Neural cell (in vitro differentiated cells): ENCODE results near the gene NUDCD2. TPM values are rescaled to one million over a fixed set of nuclear protein-coding genes. Genes with fewer than 3 reads are reported as not detected.
"Not testable (repeated sequence)": the region's sequence is repeated elsewhere in the genome, so short reads cannot be mapped to it uniquely, and the experiment has no call there.

ENCODE experiments used
- H2AFZ ChIP-seq: fragments of 200-600, 300-800 bp; sonication (generic), shearing (Covaris generic); 2 replicates; pipeline ENCODE4 v1.6.0; 2014; ENCODE audit warnings: low read depth, mild to moderate bottlenecking, antibody characterized with exemption, low read length, moderate library complexity
- H3F3A ChIP-seq: fragments of 200-600 bp; shearing (Covaris generic); 2 replicates; pipeline ENCODE4 v1.6.1; 2016; ENCODE audit warnings: mild to moderate bottlenecking, moderate library complexity, mixed read lengths, antibody characterized with exemption, low read length; ENCODE audit not compliant: insufficient read depth, poor library complexity, severe bottlenecking
- H3K27ac ChIP-seq: fragments of 200-600, 300-800 bp; sonication (generic), shearing (Covaris generic); 2 replicates; pipeline ENCODE4 v1.5.1; 2014; ENCODE audit warnings: mild to moderate bottlenecking, low read length, moderate library complexity
- H3K27me3 ChIP-seq: fragments of 300-800, 200-600 bp; sonication (generic), shearing (Covaris generic); 2 replicates; pipeline ENCODE4 v1.6.0; 2014; ENCODE audit warnings: mild to moderate bottlenecking, low read depth, low read length, moderate library complexity; ENCODE audit not compliant: insufficient read depth
- H3K36me3 ChIP-seq: fragments of 300-800, 200-600 bp; sonication (generic), shearing (Covaris generic); 2 replicates; pipeline ENCODE4 v1.5.1; 2014; ENCODE audit warnings: mild to moderate bottlenecking, antibody characterized with exemption, low read length, moderate library complexity; ENCODE audit not compliant: insufficient read depth
- H3K4me2 ChIP-seq: fragments of 300-800, 200-600 bp; sonication (generic), shearing (Covaris generic); 2 replicates; pipeline ENCODE4 v1.6.0; 2014; ENCODE audit warnings: mild to moderate bottlenecking, low read length
- H3K4me3 ChIP-seq: fragments of 300-800, 200-600 bp; sonication (generic), shearing (Covaris generic); 2 replicates; pipeline ENCODE4 v1.5.1; 2014; ENCODE audit warnings: mild to moderate bottlenecking, low read length, moderate library complexity
- H3K79me2 ChIP-seq: fragments of 200-600 bp; shearing (Covaris generic); replicated peaks from 2 replicates; pipeline ENCODE4 v1.6.0; 2014; ENCODE audit warnings: mild to moderate bottlenecking, low read length, moderate library complexity; ENCODE audit not compliant: insufficient read depth
- H3K9ac ChIP-seq: fragments of 300-800, 200-600 bp; sonication (generic), shearing (Covaris generic); 2 replicates; pipeline ENCODE4 v1.6.1; 2016; ENCODE audit warnings: mild to moderate bottlenecking, low read length, mixed read lengths
- H3K9me2 ChIP-seq: fragments of 200-600 bp; shearing (Covaris generic); 2 replicates; pipeline ENCODE4 v1.6.1; 2016; ENCODE audit warnings: mild to moderate bottlenecking, low read length, mixed read lengths; ENCODE audit not compliant: insufficient read depth
- H3K9me3 ChIP-seq: fragments of 200-600, 300-800 bp; sonication (generic), shearing (Covaris generic); 2 replicates; pipeline ENCODE4 v1.6.1; 2016; ENCODE audit warnings: mild to moderate bottlenecking, mixed run types, low read length, moderate library complexity, mixed read lengths
- H4K20me1 ChIP-seq: fragments of 200-600 bp; shearing (Covaris generic); 2 replicates; pipeline ENCODE4 v1.6.1; 2016; ENCODE audit warnings: mild to moderate bottlenecking, mixed run types; ENCODE audit not compliant: insufficient read depth
- EP300 ChIP-seq: fragments of 450-650 bp; conservative IDR thresholded peaks from 2 replicates; pipeline ENCODE4 v1.6.1; 2014; ENCODE audit warnings: antibody characterized with exemption, mild to moderate bottlenecking, moderate library complexity; ENCODE audit not compliant: poor library complexity, severe bottlenecking
- EZH2 ChIP-seq: fragments of 200-600, 300-800 bp; shearing (Covaris generic), sonication (generic); IDR thresholded peaks from 2 replicates; pipeline ENCODE4 v1.6.1; 2014; ENCODE audit warnings: antibody characterized with exemption, low read length, borderline replicate concordance, mild to moderate bottlenecking; ENCODE audit not compliant: insufficient read depth, poor library complexity, severe bottlenecking
- MXI1 ChIP-seq: fragments of 450-650 bp; conservative IDR thresholded peaks from 2 replicates; pipeline ENCODE4 v1.6.1; 2014; ENCODE audit warnings: antibody characterized with exemption, mild to moderate bottlenecking; ENCODE audit not compliant: poor library complexity, severe bottlenecking
- POLR2AphosphoS5 ChIP-seq: IDR thresholded peaks from 2 replicates; pipeline ENCODE4 v1.6.1; 2012
- RAD21 ChIP-seq: fragments of 450-650 bp; conservative IDR thresholded peaks from 2 replicates; pipeline ENCODE4 v1.6.1; 2014; ENCODE audit warnings: antibody characterized with exemption, mild to moderate bottlenecking, moderate library complexity
- REST ChIP-seq: IDR thresholded peaks from 2 replicates; pipeline ENCODE4 v1.6.1; 2012; ENCODE audit warnings: borderline replicate concordance
- SMC3 ChIP-seq: fragments of 450-650 bp; conservative IDR thresholded peaks from 2 replicates; pipeline ENCODE4 v1.6.1; 2014; ENCODE audit warnings: antibody characterized with exemption, mild to moderate bottlenecking, moderate library complexity; ENCODE audit not compliant: poor library complexity
- TAF1 ChIP-seq: IDR thresholded peaks from 2 replicates; pipeline ENCODE4 v1.6.1; 2012; ENCODE audit warnings: low read depth
- polyA plus RNA-seq: library from polyadenylated mRNA; depleted of rRNA; stranded (reverse); fragments of >200 nt; gene quantifications from 2 replicates; pipeline ENCODE4 v1.2.3, GENCODE V29; 2014
- small RNA-seq, 3 experiments: library from RNA; depleted of rRNA; stranded (forward); fragments of <200 nt; gene quantifications; one replicate each; pipeline ENCODE3, GENCODE V24; 2012
- TF ChIP-seq, protein P1 (sequence below): fragments of 450-650 bp; IDR thresholded peaks from 2 replicates; pipeline ENCODE4 v1.5.1; 2014; ENCODE audit warnings: antibody characterized with exemption, mild to moderate bottlenecking, moderate library complexity; ENCODE audit not compliant: poor library complexity, severe bottlenecking

The NUDCD2 gene
- polyA plus RNA-seq, 1 donor from 2014 or later, result 17.7 TPM

GRCh38 chr5:163397354-163397753, 62.5 kb downstream of the NUDCD2 start:
- TF ChIP-seq RAD21 (no peak), EP300 (no peak), EZH2 (no peak), SMC3 (no peak), POLR2AphosphoS5 (no peak), TAF1 (no peak), MXI1 (no peak), REST (no peak)
- TF ChIP-seq, protein P1, sequence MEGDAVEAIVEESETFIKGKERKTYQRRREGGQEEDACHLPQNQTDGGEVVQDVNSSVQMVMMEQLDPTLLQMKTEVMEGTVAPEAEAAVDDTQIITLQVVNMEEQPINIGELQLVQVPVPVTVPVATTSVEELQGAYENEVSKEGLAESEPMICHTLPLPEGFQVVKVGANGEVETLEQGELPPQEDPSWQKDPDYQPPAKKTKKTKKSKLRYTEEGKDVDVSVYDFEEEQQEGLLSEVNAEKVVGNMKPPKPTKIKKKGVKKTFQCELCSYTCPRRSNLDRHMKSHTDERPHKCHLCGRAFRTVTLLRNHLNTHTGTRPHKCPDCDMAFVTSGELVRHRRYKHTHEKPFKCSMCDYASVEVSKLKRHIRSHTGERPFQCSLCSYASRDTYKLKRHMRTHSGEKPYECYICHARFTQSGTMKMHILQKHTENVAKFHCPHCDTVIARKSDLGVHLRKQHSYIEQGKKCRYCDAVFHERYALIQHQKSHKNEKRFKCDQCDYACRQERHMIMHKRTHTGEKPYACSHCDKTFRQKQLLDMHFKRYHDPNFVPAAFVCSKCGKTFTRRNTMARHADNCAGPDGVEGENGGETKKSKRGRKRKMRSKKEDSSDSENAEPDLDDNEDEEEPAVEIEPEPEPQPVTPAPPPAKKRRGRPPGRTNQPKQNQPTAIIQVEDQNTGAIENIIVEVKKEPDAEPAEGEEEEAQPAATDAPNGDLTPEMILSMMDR, result no peak
- Histone ChIP-seq H3K9me3 (no peaks in the 10 kb centered on the region), H3K79me2 (no peaks in the 10 kb centered on the region), H3K36me3 (no peaks in the 10 kb centered on the region), H3K27me3 (no peaks in the 10 kb centered on the region), H3K4me3 (no peak overlapping the region), H3K4me2 (no peak overlapping the region), H2AFZ (no peak overlapping the region), H4K20me1 (no peaks in the 10 kb centered on the region), H3K9me2 (no peaks in the 10 kb centered on the region), H3K27ac (no peak overlapping the region), H3F3A (no peaks in the 10 kb centered on the region), H3K9ac (no peak overlapping the region)

DNA sequence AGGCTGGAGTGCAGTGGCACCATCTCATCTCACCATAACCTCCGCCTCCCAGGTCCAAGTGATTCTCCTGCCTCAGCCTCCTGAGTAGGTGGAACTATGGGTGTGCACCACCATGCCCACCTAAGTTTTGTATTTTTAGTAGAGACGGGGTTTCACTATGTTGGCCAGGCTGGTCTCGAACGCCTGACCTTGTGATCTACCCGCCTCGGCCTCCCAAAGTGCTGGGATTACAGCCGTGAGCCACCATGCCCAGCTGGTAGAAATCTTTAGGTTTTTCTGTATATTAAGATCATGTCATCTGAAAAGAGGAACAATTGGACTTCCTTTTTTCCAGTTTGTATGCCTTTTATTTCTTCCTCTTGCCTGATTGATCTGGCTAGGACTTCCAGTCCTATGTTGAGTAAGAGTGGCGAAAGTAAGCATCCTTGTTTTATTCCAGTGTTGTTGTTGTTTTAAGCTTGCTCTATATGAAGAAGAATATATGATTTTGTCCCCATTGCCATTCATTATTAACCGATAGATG, 63.0 kb downstream of the NUDCD2 start:
- H3F3A ChIP-seq, H3K27ac ChIP-seq, H3K79me2 ChIP-seq, H3K9ac ChIP-seq, H3K9me2 ChIP-seq, H3K9me3 ChIP-seq, H3K4me2 ChIP-seq, H3K4me3 ChIP-seq, H4K20me1 ChIP-seq, H2AFZ ChIP-seq, H3K27me3 ChIP-seq, H3K36me3 ChIP-seq: not testable (repeated sequence)

Small RNA genes within 50 kb of the gene (small RNA-seq; reads per million reads assigned to genes)
- 0 reads per million in 3 experiments for gene AC008723.1

Other genes starting within 250 kb of the NUDCD2 start
- 106 and 115 TPM in 2 replicates for gene CCNG1, start 22.5 kb downstream of the NUDCD2 start, polyA plus RNA-seq
- gene HMMR, start 530 bp upstream of the NUDCD2 start, polyA plus RNA-seq, result 2.6 and 3.5 TPM in 2 replicates
- 28.5 and 31.8 TPM in 2 replicates for gene MAT2B, start 45.5 kb upstream of the NUDCD2 start, polyA plus RNA-seq